H1 (cell line): ENCODE results near the gene CKB. TPM values are rescaled to one million over a fixed set of nuclear protein-coding genes. Genes with fewer than 3 reads are reported as not detected.

Source experiments
- CTCF ChIA-PET: fragments of 300-600 bp; sonication (Branson Sonifier 250); formaldehyde crosslinking; loops from one replicate; lab custom pipeline; 2021; ENCODE audit not compliant: partially characterized antibody; lab: Charles Lee
- POLR2A ChIA-PET: fragments of 300-600 bp; sonication (Branson Sonifier 250); formaldehyde crosslinking; loops from one replicate; lab custom pipeline; 2021; ENCODE audit warnings: inconsistent platforms; ENCODE audit not compliant: partially characterized antibody; lab: Charles Lee
- DNase-seq, 2 experiments: peaks; one replicate each; pipeline versions ENCODE4 v3.0.0 to v3.0.0-alpha.2; 2010 to 2022; ENCODE audit warnings: low spot score in 2 of 2, low read depth in 1 of 2, mixed read lengths in 1 of 2
- FAIRE-seq: peaks from 2 replicates; lab custom pipeline; 2011; peaks lifted over from hg19 to GRCh38; lab: Jason Lieb, UNC
- H2AFZ ChIP-seq: 2 replicates; pipeline ENCODE4 v1.8.1; 2012; ENCODE audit warnings: low read length, inconsistent platforms
- H2AK5ac ChIP-seq: 2 replicates; pipeline ENCODE4 v1.6.1; 2013; ENCODE audit warnings: low read depth, low read length
- H2BK120ac ChIP-seq: replicated peaks from 2 replicates; pipeline ENCODE3; 2013; ENCODE audit warnings: low read depth, low read length, inconsistent platforms
- H2BK12ac ChIP-seq: 2 replicates; pipeline ENCODE4 v1.6.1; 2013; ENCODE audit warnings: low read depth, low read length
- H2BK15ac ChIP-seq: 2 replicates; pipeline ENCODE4 v1.6.1; 2013; ENCODE audit warnings: low read length
- H2BK20ac ChIP-seq: 2 replicates; pipeline ENCODE4 v1.6.1; 2013; ENCODE audit warnings: low read length
- H2BK5ac ChIP-seq: 2 replicates; pipeline ENCODE4 v1.6.1; 2013; ENCODE audit warnings: low read depth, low read length
- H3K14ac ChIP-seq: 2 replicates; pipeline ENCODE4 v1.6.1; 2013; ENCODE audit warnings: inconsistent platforms; ENCODE audit not compliant: insufficient read length
- H3K18ac ChIP-seq: 2 replicates; pipeline ENCODE4 v1.6.1; 2013; ENCODE audit warnings: low read length; ENCODE audit errors: extremely low read depth
- H3K23ac ChIP-seq: 2 replicates; pipeline ENCODE4 v1.6.1; 2013; ENCODE audit warnings: inconsistent platforms; ENCODE audit not compliant: insufficient read length
- H3K23me2 ChIP-seq: 2 replicates; pipeline ENCODE4 v1.6.1; 2013; ENCODE audit warnings: low read depth, low read length
- H3K27ac ChIP-seq: 2 replicates; pipeline ENCODE4 v1.6.1; 2011; ENCODE audit warnings: low read depth, low read length, inconsistent platforms
- H3K27me3 ChIP-seq, 4 experiments: replicated peaks in 1 of 4; 1 replicate in 1 of 4; 2 replicates in 3 of 4; pipeline versions ENCODE4 v1.6.1 to v1.8.1; 2011 to 2013; ENCODE audit warnings: low read length in 3 of 4, mild to moderate bottlenecking in 3 of 4, inconsistent platforms in 2 of 4, mixed read lengths in 2 of 4, moderate library complexity in 1 of 4; ENCODE audit not compliant: control insufficient read depth in 3 of 4, insufficient read depth in 3 of 4; ENCODE audit errors: extremely low read depth in 1 of 4
- H3K36me3 ChIP-seq, 4 experiments: 2 replicates each; pipeline versions ENCODE4 v1.6.1 to v1.8.1; 2011 to 2013; ENCODE audit warnings: mild to moderate bottlenecking in 4 of 4, low read length in 3 of 4, moderate library complexity in 2 of 4, control low read depth in 1 of 4, inconsistent platforms in 1 of 4; ENCODE audit not compliant: insufficient read depth in 4 of 4, control insufficient read depth in 2 of 4
- H3K4ac ChIP-seq: replicated peaks from 2 replicates; pipeline ENCODE3; 2013; ENCODE audit warnings: low read length, low read depth, mixed read lengths, inconsistent platforms; ENCODE audit not compliant: insufficient read length
- H3K4me1 ChIP-seq, 4 experiments: replicated peaks in 1 of 4; 1 replicate in 1 of 4; 2 replicates in 3 of 4; pipeline versions ENCODE4 v1.6.1 to v1.8.1; 2011 to 2013; ENCODE audit warnings: low read length in 3 of 4, inconsistent platforms in 2 of 4, mixed read lengths in 1 of 4; ENCODE audit not compliant: insufficient read depth in 4 of 4, control insufficient read depth in 3 of 4
- H3K4me2 ChIP-seq, 2 experiments: 2 replicates each; pipeline versions ENCODE4 v1.6.1 to v1.8.1; 2011 to 2013; ENCODE audit warnings: low read depth in 2 of 2, low read length in 2 of 2, control low read depth in 1 of 2, inconsistent platforms in 1 of 2, mild to moderate bottlenecking in 1 of 2; ENCODE audit not compliant: insufficient read depth in 1 of 2
- H3K4me3 ChIP-seq, 4 experiments: fragments of 200-600, 300-600 bp in 1 of 4; sonication (generic), shearing (Covaris generic), sonication (Bioruptor Twin) in 1 of 4; 2 replicates each; pipeline versions ENCODE4 v1.5.1 to v1.8.1; 2011 to 2016; ENCODE audit warnings: low read length in 4 of 4, low read depth in 3 of 4, control low read depth in 2 of 4, inconsistent platforms in 2 of 4, mild to moderate bottlenecking in 2 of 4, mixed read lengths in 1 of 4, moderate library complexity in 1 of 4; ENCODE audit not compliant: insufficient read depth in 2 of 4; ENCODE audit errors: extremely low read depth in 1 of 4
- H3K56ac ChIP-seq: replicated peaks from 2 replicates; pipeline ENCODE3; 2013; ENCODE audit warnings: low read depth, mild to moderate bottlenecking, mixed read lengths, low read length, inconsistent platforms; ENCODE audit not compliant: insufficient read length
- H3K79me1 ChIP-seq: 2 replicates; pipeline ENCODE4 v1.6.1; 2013; ENCODE audit warnings: low read depth, low read length, control low read depth
- H3K79me2 ChIP-seq, 2 experiments: 2 replicates each; pipeline versions ENCODE4 v1.6.1 to v1.8.1; 2012 to 2013; ENCODE audit warnings: low read length in 2 of 2, mild to moderate bottlenecking in 2 of 2, inconsistent platforms in 1 of 2; ENCODE audit not compliant: insufficient read depth in 2 of 2, control insufficient read depth in 1 of 2
- H3K9ac ChIP-seq, 4 experiments: replicated peaks in 1 of 4; 1 replicate in 1 of 4; 2 replicates in 3 of 4; pipeline versions ENCODE4 v1.6.1 to v1.8.1; 2011 to 2013; ENCODE audit warnings: low read depth in 3 of 4, low read length in 3 of 4, control low read depth in 2 of 4, mild to moderate bottlenecking in 2 of 4, moderate library complexity in 2 of 4, inconsistent platforms in 1 of 4; ENCODE audit errors: extremely low read depth in 1 of 4
- H3K9me3 ChIP-seq, 2 experiments: 2 replicates each; pipeline versions ENCODE4 v1.6.1 to v1.8.1; 2012 to 2013; ENCODE audit warnings: mild to moderate bottlenecking in 2 of 2, moderate library complexity in 2 of 2, control low read depth in 1 of 2, inconsistent platforms in 1 of 2, low read depth in 1 of 2, low read length in 1 of 2, mixed read lengths in 1 of 2; ENCODE audit not compliant: insufficient read depth in 2 of 2
- H4K20me1 ChIP-seq, 2 experiments: replicated peaks in 1 of 2; 2 replicates each; pipeline versions ENCODE3 to v1.8.1; 2011 to 2013; ENCODE audit warnings: inconsistent platforms in 2 of 2, low read length in 2 of 2, mild to moderate bottlenecking in 1 of 2; ENCODE audit not compliant: insufficient read depth in 2 of 2, control insufficient read depth in 1 of 2
- H4K5ac ChIP-seq: 2 replicates; pipeline ENCODE4 v1.6.1; 2013; ENCODE audit warnings: low read length, low read depth, mixed read lengths, inconsistent platforms; ENCODE audit not compliant: insufficient read length
- H4K8ac ChIP-seq: 2 replicates; pipeline ENCODE4 v1.8.0; 2013; ENCODE audit warnings: mild to moderate bottlenecking, moderate library complexity, low read length, inconsistent platforms; ENCODE audit not compliant: insufficient read depth; ENCODE audit errors: extremely low read depth
- H4K91ac ChIP-seq: replicated peaks from 2 replicates; pipeline ENCODE3; 2013; ENCODE audit warnings: low read length, mixed read lengths, inconsistent platforms; ENCODE audit not compliant: insufficient read length
- ASH2L ChIP-seq: fragments of 200-600, 300-600 bp; sonication (generic); IDR thresholded peaks from one replicate; pipeline ENCODE4 v1.7.1; 2017; ENCODE audit warnings: low read length
- EZH2 ChIP-seq: fragments of 200-600 bp; sonication (generic); IDR thresholded peaks from 2 replicates; pipeline ENCODE4 v1.7.1; 2012; ENCODE audit warnings: low read depth, mild to moderate bottlenecking, moderate library complexity, low read length, inconsistent platforms; ENCODE audit not compliant: severe bottlenecking
- MAFK ChIP-seq: IDR thresholded peaks from 2 replicates; pipeline ENCODE4 v1.6.1; 2012; ENCODE audit warnings: low read depth, mild to moderate bottlenecking, improper control_type of control experiment, low read length
- POU5F1 ChIP-seq: IDR thresholded peaks from 2 replicates; pipeline ENCODE4 v1.6.1; 2011; ENCODE audit warnings: low read depth, mild to moderate bottlenecking, low read length, moderate library complexity
- RFX5 ChIP-seq: IDR thresholded peaks from 2 replicates; pipeline ENCODE4 v1.6.1; 2011; ENCODE audit warnings: low read depth, low read length, improper control_type of control experiment, borderline replicate concordance
- RNF2 ChIP-seq: fragments of 200-900, 300-1000 bp; sonication (generic); IDR thresholded peaks from 2 replicates; pipeline ENCODE4 v1.7.1; 2016; ENCODE audit warnings: borderline replicate concordance, low read depth, mild to moderate bottlenecking, antibody characterized with exemption, low read length; ENCODE audit not compliant: poor library complexity, severe bottlenecking; ENCODE audit errors: missing control alignments
- SIN3A ChIP-seq, 2 experiments: IDR thresholded peaks in 1 of 2; conservative IDR thresholded peaks in 1 of 2; 2 replicates each; pipeline ENCODE4 v1.6.1; 2011 to 2012; ENCODE audit warnings: low read length in 2 of 2, improper control_type of control experiment in 1 of 2, low read depth in 1 of 2, mild to moderate bottlenecking in 1 of 2
- YY1 ChIP-seq: IDR thresholded peaks from 2 replicates; pipeline ENCODE4 v1.6.1; 2011; ENCODE audit warnings: low read depth, mild to moderate bottlenecking, low read length
- ZNF274 ChIP-seq: IDR thresholded peaks from 2 replicates; pipeline ENCODE4 v1.7.0; 2012; ENCODE audit warnings: low read length, borderline replicate concordance; ENCODE audit errors: extremely low read depth
- WGBS, 2 experiments: shearing (Covaris generic) in 1 of 2; methylation state at CpG; one replicate each; pipeline versions ENCODE4 v1.1.6 to v1.1.7; 2013 to 2015; ENCODE audit warnings: low lambda C conversion rate in 2 of 2, mixed read lengths in 2 of 2, inconsistent platforms in 1 of 2, low coverage in 1 of 2, missing lambda C conversion rate in 1 of 2; ENCODE audit not compliant: insufficient replicate concordance in 2 of 2, insufficient coverage in 1 of 2, insufficient read length in 1 of 2; ENCODE audit errors: extremely low coverage in 1 of 2, missing lambda C conversion rate in 1 of 2; 5-methylcytosine and 5-hydroxymethylcytosine counted together
- polyA plus RNA-seq, 7 experiments: library from polyadenylated mRNA; depleted of rRNA in 3 of 7; stranded (reverse) in 5 of 7; unstranded in 2 of 7; fragments of >200 nt in 5 of 7; fragments of 200-250 nt in 2 of 7; gene quantifications; 1 replicate in 5 of 7; 2 replicates in 1 of 7; 4 replicates in 1 of 7; pipeline versions ENCODE4 v1.2.1 to v1.2.3, GENCODE V29; 2011 to 2013; ENCODE audit warnings: missing spikeins in 2 of 7, mixed read lengths in 2 of 7
- total RNA-seq: library from RNA; stranded (reverse); fragmentation: NEBNext Ultra II Directional; extraction: Animal tissue kit (Norgen Biotek cat#: 25700); gene quantifications from 2 replicates; pipeline ENCODE4 v1.2.1, GENCODE V29; 2021
- TF ChIP-seq, protein P1 (sequence below): IDR thresholded peaks from 2 replicates; pipeline ENCODE4 v1.6.1; 2011; ENCODE audit warnings: low read length, improper control_type of control experiment

Gene CKB
- total and polyA plus RNA-seq, 2 of the 8 experiments (the other 6 are each of a cell fraction or from before 2014, with no cell fraction given), result 538 to 950 TPM

DNA sequence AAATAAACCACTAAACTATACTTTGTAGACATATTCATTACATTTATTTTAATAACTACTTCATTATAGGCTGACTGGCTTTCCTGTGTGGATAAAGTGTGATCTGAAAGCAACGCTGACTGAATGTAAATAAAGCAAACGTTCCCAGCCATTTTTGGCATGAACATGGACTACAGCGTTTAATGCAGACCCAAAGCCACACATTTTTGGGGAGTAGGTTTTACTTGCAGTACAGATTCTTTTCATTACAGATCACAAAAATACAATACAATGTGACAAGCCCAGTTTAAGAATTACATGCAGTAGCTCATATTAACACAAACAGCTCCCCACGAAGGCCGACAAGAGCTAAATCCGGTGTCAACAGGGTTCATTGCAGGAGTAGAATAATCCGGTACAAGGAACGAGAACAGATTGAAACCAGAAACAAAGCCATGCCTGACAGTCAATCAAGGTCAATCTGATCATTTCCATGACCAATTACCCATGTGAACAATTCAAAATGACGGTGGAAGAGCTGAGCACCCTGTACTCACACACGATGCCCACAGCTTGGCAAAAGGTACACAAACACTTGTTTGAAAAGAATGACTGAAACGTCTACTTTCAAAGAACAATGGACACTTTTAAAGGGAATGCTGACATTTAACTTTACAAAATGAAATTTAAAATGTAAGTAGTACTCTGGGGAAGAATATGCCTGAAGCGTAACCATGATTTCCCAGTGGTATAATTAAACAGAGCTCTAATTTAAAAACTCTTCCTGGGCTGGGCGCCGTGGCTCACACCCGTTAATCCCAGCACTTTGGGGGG lies 34.5 kb upstream of the CKB start:
- H3K9ac ChIP-seq, result no peak overlapping the region
- H3K56ac ChIP-seq, result no peak overlapping the region
- no peak overlapping the region for H2BK5ac ChIP-seq
- no peak overlapping the region for H2BK15ac ChIP-seq
- no peak overlapping the region for H2BK20ac ChIP-seq
- no peak overlapping the region for H3K18ac ChIP-seq
- ChIA-PET CTCF (interaction anchor here (0.7 to 6.2 kb wide), 7 partner anchors 8 to 156 kb away, joined by 3 to 34 read pairs (median 5); no protein-coding TSS in a partner anchor), POLR2A (interaction anchor here (0.8 to 3.1 kb wide), 4 partner anchors 19 to 34 kb away, joined by 3 to 10 read pairs (median 4); partner anchors contain the start of genes CKB and TRMT61A)
- H4K20me1 ChIP-seq, result peaks cover 8 to 10% of the 10 kb centered on the region in 2 experiments
- FAIRE-seq (no peak), DNase-seq (no peak)
- peaks cover 12 to 51% of the 10 kb centered on the region in 2 experiments for H3K79me2 ChIP-seq
- no peak overlapping the region for H3K23ac ChIP-seq
- H3K23me2 ChIP-seq, result peaks cover 7% of the 10 kb centered on the region; the same call in 1 of the 2 replicates
- H3K27ac ChIP-seq, result no peak overlapping the region
- no peak overlapping the region for H2BK120ac ChIP-seq
- no peaks in the 10 kb centered on the region for H3K9me3 ChIP-seq
- H3K36me3 ChIP-seq, result peaks cover 0 to 21% (median 12%) of the 10 kb centered on the region in 4 experiments; a peak in 7 of 8 replicates
- H3K14ac ChIP-seq, result no peak overlapping the region
- H4K5ac ChIP-seq, result no peak overlapping the region
- H2AK5ac ChIP-seq, result no peak overlapping the region
- H3K4me2 ChIP-seq, result no peak overlapping the region
- no peak overlapping the region for H3K4ac ChIP-seq
- peaks cover 6% of the 10 kb centered on the region; the same call in 1 of the 2 replicates for H3K79me1 ChIP-seq
- no peak overlapping the region for H2AFZ ChIP-seq
- 93% methylated on average over 15 of the region's 15 CpGs; no CpG with 5 or more reads in 1 of the 2 experiments for WGBS, 2 experiments
- H2BK12ac ChIP-seq, result no peak overlapping the region
- H4K91ac ChIP-seq, result no peak overlapping the region
- H3K27me3 ChIP-seq, result no peaks in the 10 kb centered on the region
- H4K8ac ChIP-seq, result no peak overlapping the region
- H3K4me1 ChIP-seq, result peaks cover 0 to 4% (median under 1%) of the 10 kb centered on the region in 4 experiments; a peak in 2 of 7 replicates
- H3K4me3 ChIP-seq, result no peak overlapping the region
- TF ChIP-seq RFX5 (no peak), SIN3A (conservative IDR thresholded peaks at IDR 0.05 in 1 of 2, IDR thresholded peaks at IDR 0.05 in 1 of 2; ENCODE audit: low read depth in 1 of 2, low read length in 2 of 2) (no peak), ASH2L (no peak), ZNF274 (no peak), EZH2 (no peak), POU5F1 (no peak), RNF2 (no peak), MAFK (no peak), YY1 (no peak)
- TF ChIP-seq, protein P1, sequence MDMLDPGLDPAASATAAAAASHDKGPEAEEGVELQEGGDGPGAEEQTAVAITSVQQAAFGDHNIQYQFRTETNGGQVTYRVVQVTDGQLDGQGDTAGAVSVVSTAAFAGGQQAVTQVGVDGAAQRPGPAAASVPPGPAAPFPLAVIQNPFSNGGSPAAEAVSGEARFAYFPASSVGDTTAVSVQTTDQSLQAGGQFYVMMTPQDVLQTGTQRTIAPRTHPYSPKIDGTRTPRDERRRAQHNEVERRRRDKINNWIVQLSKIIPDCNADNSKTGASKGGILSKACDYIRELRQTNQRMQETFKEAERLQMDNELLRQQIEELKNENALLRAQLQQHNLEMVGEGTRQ, result no peak
